H1 (cell line): ENCODE data around the gene YARS2. TPM values are rescaled to one million over a fixed set of nuclear protein-coding genes. Genes with fewer than 3 reads are reported as not detected.

Source experiments
- CTCF ChIA-PET: fragments of 300-600 bp; sonication (Branson Sonifier 250); formaldehyde crosslinking; loops from one replicate; lab custom pipeline; 2021; ENCODE audit not compliant: partially characterized antibody; lab: Charles Lee
- POLR2A ChIA-PET: fragments of 300-600 bp; sonication (Branson Sonifier 250); formaldehyde crosslinking; loops from one replicate; lab custom pipeline; 2021; ENCODE audit warnings: inconsistent platforms; ENCODE audit not compliant: partially characterized antibody; lab: Charles Lee
- DNase-seq, 2 experiments: peaks; one replicate each; pipeline versions ENCODE4 v3.0.0 to v3.0.0-alpha.2; 2010 to 2022; ENCODE audit warnings: low spot score in 2 of 2, low read depth in 1 of 2, mixed read lengths in 1 of 2
- FAIRE-seq: peaks from 2 replicates; lab custom pipeline; 2011; peaks lifted over from hg19 to GRCh38; lab: Jason Lieb, UNC
- H2AFZ ChIP-seq: 2 replicates; pipeline ENCODE4 v1.8.1; 2012; ENCODE audit warnings: low read length, inconsistent platforms
- H2AK5ac ChIP-seq: 2 replicates; pipeline ENCODE4 v1.6.1; 2013; ENCODE audit warnings: low read depth, low read length
- H2BK120ac ChIP-seq: replicated peaks from 2 replicates; pipeline ENCODE3; 2013; ENCODE audit warnings: low read depth, low read length, inconsistent platforms
- H2BK12ac ChIP-seq: 2 replicates; pipeline ENCODE4 v1.6.1; 2013; ENCODE audit warnings: low read depth, low read length
- H2BK15ac ChIP-seq: 2 replicates; pipeline ENCODE4 v1.6.1; 2013; ENCODE audit warnings: low read length
- H2BK20ac ChIP-seq: 2 replicates; pipeline ENCODE4 v1.6.1; 2013; ENCODE audit warnings: low read length
- H2BK5ac ChIP-seq: 2 replicates; pipeline ENCODE4 v1.6.1; 2013; ENCODE audit warnings: low read depth, low read length
- H3K14ac ChIP-seq: 2 replicates; pipeline ENCODE4 v1.6.1; 2013; ENCODE audit warnings: inconsistent platforms; ENCODE audit not compliant: insufficient read length
- H3K18ac ChIP-seq: 2 replicates; pipeline ENCODE4 v1.6.1; 2013; ENCODE audit warnings: low read length; ENCODE audit errors: extremely low read depth
- H3K23ac ChIP-seq: 2 replicates; pipeline ENCODE4 v1.6.1; 2013; ENCODE audit warnings: inconsistent platforms; ENCODE audit not compliant: insufficient read length
- H3K23me2 ChIP-seq: 2 replicates; pipeline ENCODE4 v1.6.1; 2013; ENCODE audit warnings: low read depth, low read length
- H3K27ac ChIP-seq: 2 replicates; pipeline ENCODE4 v1.6.1; 2011; ENCODE audit warnings: low read depth, low read length, inconsistent platforms
- H3K27me3 ChIP-seq, 4 experiments: replicated peaks in 1 of 4; 1 replicate in 1 of 4; 2 replicates in 3 of 4; pipeline versions ENCODE4 v1.6.1 to v1.8.1; 2011 to 2013; ENCODE audit warnings: low read length in 3 of 4, mild to moderate bottlenecking in 3 of 4, inconsistent platforms in 2 of 4, mixed read lengths in 2 of 4, moderate library complexity in 1 of 4; ENCODE audit not compliant: control insufficient read depth in 3 of 4, insufficient read depth in 3 of 4; ENCODE audit errors: extremely low read depth in 1 of 4
- H3K36me3 ChIP-seq, 4 experiments: 2 replicates each; pipeline versions ENCODE4 v1.6.1 to v1.8.1; 2011 to 2013; ENCODE audit warnings: mild to moderate bottlenecking in 4 of 4, low read length in 3 of 4, moderate library complexity in 2 of 4, control low read depth in 1 of 4, inconsistent platforms in 1 of 4; ENCODE audit not compliant: insufficient read depth in 4 of 4, control insufficient read depth in 2 of 4
- H3K4ac ChIP-seq: replicated peaks from 2 replicates; pipeline ENCODE3; 2013; ENCODE audit warnings: low read length, low read depth, mixed read lengths, inconsistent platforms; ENCODE audit not compliant: insufficient read length
- H3K4me1 ChIP-seq, 4 experiments: replicated peaks in 1 of 4; 1 replicate in 1 of 4; 2 replicates in 3 of 4; pipeline versions ENCODE4 v1.6.1 to v1.8.1; 2011 to 2013; ENCODE audit warnings: low read length in 3 of 4, inconsistent platforms in 2 of 4, mixed read lengths in 1 of 4; ENCODE audit not compliant: insufficient read depth in 4 of 4, control insufficient read depth in 3 of 4
- H3K4me2 ChIP-seq, 2 experiments: 2 replicates each; pipeline versions ENCODE4 v1.6.1 to v1.8.1; 2011 to 2013; ENCODE audit warnings: low read depth in 2 of 2, low read length in 2 of 2, control low read depth in 1 of 2, inconsistent platforms in 1 of 2, mild to moderate bottlenecking in 1 of 2; ENCODE audit not compliant: insufficient read depth in 1 of 2
- H3K4me3 ChIP-seq, 4 experiments: fragments of 200-600, 300-600 bp in 1 of 4; sonication (generic), shearing (Covaris generic), sonication (Bioruptor Twin) in 1 of 4; 2 replicates each; pipeline versions ENCODE4 v1.5.1 to v1.8.1; 2011 to 2016; ENCODE audit warnings: low read length in 4 of 4, low read depth in 3 of 4, control low read depth in 2 of 4, inconsistent platforms in 2 of 4, mild to moderate bottlenecking in 2 of 4, mixed read lengths in 1 of 4, moderate library complexity in 1 of 4; ENCODE audit not compliant: insufficient read depth in 2 of 4; ENCODE audit errors: extremely low read depth in 1 of 4
- H3K56ac ChIP-seq: replicated peaks from 2 replicates; pipeline ENCODE3; 2013; ENCODE audit warnings: low read depth, mild to moderate bottlenecking, mixed read lengths, low read length, inconsistent platforms; ENCODE audit not compliant: insufficient read length
- H3K79me1 ChIP-seq: 2 replicates; pipeline ENCODE4 v1.6.1; 2013; ENCODE audit warnings: low read depth, low read length, control low read depth
- H3K79me2 ChIP-seq, 2 experiments: 2 replicates each; pipeline versions ENCODE4 v1.6.1 to v1.8.1; 2012 to 2013; ENCODE audit warnings: low read length in 2 of 2, mild to moderate bottlenecking in 2 of 2, inconsistent platforms in 1 of 2; ENCODE audit not compliant: insufficient read depth in 2 of 2, control insufficient read depth in 1 of 2
- H3K9ac ChIP-seq, 4 experiments: replicated peaks in 1 of 4; 1 replicate in 1 of 4; 2 replicates in 3 of 4; pipeline versions ENCODE4 v1.6.1 to v1.8.1; 2011 to 2013; ENCODE audit warnings: low read depth in 3 of 4, low read length in 3 of 4, control low read depth in 2 of 4, mild to moderate bottlenecking in 2 of 4, moderate library complexity in 2 of 4, inconsistent platforms in 1 of 4; ENCODE audit errors: extremely low read depth in 1 of 4
- H3K9me3 ChIP-seq, 2 experiments: 2 replicates each; pipeline versions ENCODE4 v1.6.1 to v1.8.1; 2012 to 2013; ENCODE audit warnings: mild to moderate bottlenecking in 2 of 2, moderate library complexity in 2 of 2, control low read depth in 1 of 2, inconsistent platforms in 1 of 2, low read depth in 1 of 2, low read length in 1 of 2, mixed read lengths in 1 of 2; ENCODE audit not compliant: insufficient read depth in 2 of 2
- H4K20me1 ChIP-seq, 2 experiments: replicated peaks in 1 of 2; 2 replicates each; pipeline versions ENCODE3 to v1.8.1; 2011 to 2013; ENCODE audit warnings: inconsistent platforms in 2 of 2, low read length in 2 of 2, mild to moderate bottlenecking in 1 of 2; ENCODE audit not compliant: insufficient read depth in 2 of 2, control insufficient read depth in 1 of 2
- H4K5ac ChIP-seq: 2 replicates; pipeline ENCODE4 v1.6.1; 2013; ENCODE audit warnings: low read length, low read depth, mixed read lengths, inconsistent platforms; ENCODE audit not compliant: insufficient read length
- H4K8ac ChIP-seq: 2 replicates; pipeline ENCODE4 v1.8.0; 2013; ENCODE audit warnings: mild to moderate bottlenecking, moderate library complexity, low read length, inconsistent platforms; ENCODE audit not compliant: insufficient read depth; ENCODE audit errors: extremely low read depth
- H4K91ac ChIP-seq: replicated peaks from 2 replicates; pipeline ENCODE3; 2013; ENCODE audit warnings: low read length, mixed read lengths, inconsistent platforms; ENCODE audit not compliant: insufficient read length
- BCL11A ChIP-seq, 2 experiments: IDR thresholded peaks; one replicate each; pipeline ENCODE4 v1.6.1; 2011; ENCODE audit warnings: low read depth in 2 of 2, low read length in 2 of 2, mild to moderate bottlenecking in 2 of 2
- CBX8 ChIP-seq: fragments of 300-800, 300-1000 bp; sonication (generic); IDR thresholded peaks from 2 replicates; pipeline ENCODE4 v1.7.1; 2016; ENCODE audit warnings: low read depth, low read length, borderline replicate concordance
- EGR1 ChIP-seq: IDR thresholded peaks from 2 replicates; pipeline ENCODE4 v1.6.1; 2011; ENCODE audit warnings: low read depth, low read length, borderline replicate concordance
- GTF2F1 ChIP-seq: IDR thresholded peaks from 2 replicates; pipeline ENCODE4 v1.6.1; 2012; ENCODE audit warnings: low read depth, low read length, improper control_type of control experiment, borderline replicate concordance
- MAFK ChIP-seq: IDR thresholded peaks from 2 replicates; pipeline ENCODE4 v1.6.1; 2012; ENCODE audit warnings: low read depth, mild to moderate bottlenecking, improper control_type of control experiment, low read length
- PHF8 ChIP-seq: fragments of 200-600 bp; sonication (generic); conservative IDR thresholded peaks from 2 replicates; pipeline ENCODE4 v1.7.1; 2012; ENCODE audit warnings: low read depth, mild to moderate bottlenecking, inconsistent platforms, low read length, moderate library complexity
- RXRA ChIP-seq: IDR thresholded peaks from 2 replicates; pipeline ENCODE4 v1.6.1; 2011; ENCODE audit warnings: low read depth, mild to moderate bottlenecking, low read length, moderate library complexity; ENCODE audit not compliant: insufficient read depth
- SAP30 ChIP-seq: fragments of 300-600 bp; sonication (generic); IDR thresholded peaks from 2 replicates; pipeline ENCODE4 v1.7.1; 2012; ENCODE audit warnings: low read length, moderate library complexity, mild to moderate bottlenecking, inconsistent platforms; ENCODE audit not compliant: insufficient read depth, insufficient replicate concordance
- SP2 ChIP-seq: IDR thresholded peaks from 2 replicates; pipeline ENCODE4 v1.6.1; 2012; ENCODE audit warnings: mild to moderate bottlenecking, low read length, inconsistent platforms
- SP4 ChIP-seq: IDR thresholded peaks from 2 replicates; pipeline ENCODE4 v1.6.1; 2012; ENCODE audit warnings: low read length, inconsistent platforms
- SUZ12 ChIP-seq: fragments of 200-600 bp; sonication (generic); IDR thresholded peaks from 2 replicates; pipeline ENCODE4 v1.6.1; 2012; ENCODE audit warnings: mild to moderate bottlenecking, inconsistent platforms, low read length, moderate library complexity, mixed read lengths
- TAF7 ChIP-seq: optimal IDR thresholded peaks from 2 replicates; pipeline ENCODE3; 2011; ENCODE audit warnings: low read depth, mild to moderate bottlenecking, inconsistent platforms, low read length, moderate library complexity, borderline replicate concordance
- TBP ChIP-seq: IDR thresholded peaks from 2 replicates; pipeline ENCODE4 v1.6.1; 2011; ENCODE audit warnings: low read depth, low read length, improper control_type of control experiment
- TEAD4 ChIP-seq: IDR thresholded peaks from 2 replicates; pipeline ENCODE4 v1.6.1; 2012; ENCODE audit warnings: low read depth, low read length, inconsistent platforms, mixed read lengths
- YY1 ChIP-seq: IDR thresholded peaks from 2 replicates; pipeline ENCODE4 v1.6.1; 2011; ENCODE audit warnings: low read depth, mild to moderate bottlenecking, low read length
- WGBS, 2 experiments: shearing (Covaris generic) in 1 of 2; methylation state at CpG; one replicate each; pipeline versions ENCODE4 v1.1.6 to v1.1.7; 2013 to 2015; ENCODE audit warnings: low lambda C conversion rate in 2 of 2, mixed read lengths in 2 of 2, inconsistent platforms in 1 of 2, low coverage in 1 of 2, missing lambda C conversion rate in 1 of 2; ENCODE audit not compliant: insufficient replicate concordance in 2 of 2, insufficient coverage in 1 of 2, insufficient read length in 1 of 2; ENCODE audit errors: extremely low coverage in 1 of 2, missing lambda C conversion rate in 1 of 2; 5-methylcytosine and 5-hydroxymethylcytosine counted together
- polyA plus RNA-seq, 7 experiments: library from polyadenylated mRNA; depleted of rRNA in 3 of 7; stranded (reverse) in 5 of 7; unstranded in 2 of 7; fragments of >200 nt in 5 of 7; fragments of 200-250 nt in 2 of 7; gene quantifications; 1 replicate in 5 of 7; 2 replicates in 1 of 7; 4 replicates in 1 of 7; pipeline versions ENCODE4 v1.2.1 to v1.2.3, GENCODE V29; 2011 to 2013; ENCODE audit warnings: missing spikeins in 2 of 7, mixed read lengths in 2 of 7
- total RNA-seq: library from RNA; stranded (reverse); fragmentation: NEBNext Ultra II Directional; extraction: Animal tissue kit (Norgen Biotek cat#: 25700); gene quantifications from 2 replicates; pipeline ENCODE4 v1.2.1, GENCODE V29; 2021

YARS2 gene
- total and polyA plus RNA-seq, 2 of the 8 experiments (the other 6 are each of a cell fraction or from before 2014, with no cell fraction given), result 29.9 to 41.4 TPM

GRCh38 chr12:32734952-32735351 is 20.7 kb downstream of the YARS2 start:
- Histone ChIP-seq H3K23ac (no peak overlapping the region), H2AK5ac (no peak overlapping the region), H2AFZ (no peak overlapping the region), H3K27ac (no peak overlapping the region), H4K5ac (no peak overlapping the region), H2BK15ac (no peak overlapping the region), H4K8ac (no peak overlapping the region), H3K18ac (no peak overlapping the region), H3K27me3 (no peaks in the 10 kb centered on the region), H3K36me3 (peaks cover 0 to 54% (median 12%) of the 10 kb centered on the region in 4 experiments; a peak in 6 of 8 replicates), H3K9ac (no peak overlapping the region), H3K4ac (no peak overlapping the region), H3K79me2 (no peaks in the 10 kb centered on the region), H3K23me2 (no peaks in the 10 kb centered on the region), H3K9me3 (no peaks in the 10 kb centered on the region), H2BK120ac (no peak overlapping the region), H3K4me2 (no peak overlapping the region), H3K79me1 (no peaks in the 10 kb centered on the region), H2BK5ac (no peak overlapping the region), H3K14ac (no peak overlapping the region), H3K4me3 (no peak overlapping the region), H2BK12ac (no peak overlapping the region), H4K20me1 (peaks cover 2% of the 10 kb centered on the region in 2 experiments), H2BK20ac (no peak overlapping the region), H3K4me1 (peaks cover 0 to 3% (median under 1%) of the 10 kb centered on the region in 4 experiments; a peak in 2 of 7 replicates), H4K91ac (no peak overlapping the region), H3K56ac (no peak overlapping the region)
- DNase-seq (no peak), FAIRE-seq (no peak)
- POLR2A ChIA-PET, result interaction anchor here (0.6 kb wide), 1 partner anchor 88 kb away, joined by 3 read pairs; no protein-coding TSS in a partner anchor
- WGBS, 2 experiments, result 100% methylated on average over 1 of the region's 1 CpG; no CpG with 5 or more reads in 1 of the 2 experiments
- CTCF ChIA-PET, result interaction anchor here (0.7 to 1.0 kb wide), 2 partner anchors 21 to 1082 kb away, joined by 3 read pairs; partner anchors contain the start of gene YARS2
- TF ChIP-seq GTF2F1 (no peak), TAF7 (no peak), PHF8 (no peak), EGR1 (no peak), CBX8 (no peak), SP4 (no peak), YY1 (no peak), TEAD4 (no peak), RXRA (no peak), TBP (no peak), SUZ12 (no peak), BCL11A (IDR thresholded peaks at IDR 0.05; ENCODE audit: low read depth in 2 of 2, low read length in 2 of 2) (no peak), MAFK (no peak), SP2 (no peak), SAP30 (no peak)
